NCI-H1092 treated with DMSO at 0.1 percent for 48 hours (cell line): ENCODE data around the gene PKMYT1.
A peak's percentile ranks its signal among the peaks of the same experiment; 100 is the strongest.

ENCODE experiments used
- DNase-seq: peaks from one replicate; lab custom pipeline; 2025; lab: John Stamatoyannopoulos, UW

The PKMYT1 gene

GRCh38 chr16:2996298-2996697, 16.1 kb upstream of the PKMYT1 start:
- no peak for DNase-seq

- no peak for DNase-seq
Measured at GRCh38 chr16:2992383-2993081, 12.3 kb upstream of the PKMYT1 start.

- no peak for DNase-seq
Measured at GRCh38 chr16:2991566-2992261, 11.5 kb upstream of the PKMYT1 start.

- DNase-seq: no peak
Measured at GRCh38 chr16:2990891-2991290, 10.6 kb upstream of the PKMYT1 start.

GRCh38 chr16:2988590-2989099, 8.4 kb upstream of the PKMYT1 start:
- DNase-seq: no peak

- no peak for DNase-seq
Measured at GRCh38 chr16:2987833-2988232, 7.6 kb upstream of the PKMYT1 start.

GRCh38 chr16:2987286-2987685, 7.0 kb upstream of the PKMYT1 start:
- no peak for DNase-seq

- DNase-seq: no peak
Measured at GRCh38 chr16:2986623-2987188, 6.5 kb upstream of the PKMYT1 start.

- DNase-seq: no peak
Measured at GRCh38 chr16:2985893-2986355, 5.7 kb upstream of the PKMYT1 start.

- DNase-seq: no peak
Measured at GRCh38 chr16:2985462-2985861, 5.2 kb upstream of the PKMYT1 start.

- peak; percentile 69 for DNase-seq
Measured at GRCh38 chr16:2983706-2984136, 3.5 kb upstream of the PKMYT1 start.

- DNase-seq: no peak
Measured at GRCh38 chr16:2982402-2982801, 2.2 kb upstream of the PKMYT1 start.

GRCh38 chr16:2981899-2982250, 1.6 kb upstream of the PKMYT1 start:
- DNase-seq: no peak

- DNase-seq: no peak
Measured at GRCh38 chr16:2981177-2981898, 1.1 kb upstream of the PKMYT1 start.

GRCh38 chr16:2979669-2980226, 498 bp downstream of the PKMYT1 start:
- DNase-seq: no peak

GRCh38 chr16:2977440-2977839, 2.8 kb downstream of the PKMYT1 start:
- DNase-seq: peak; percentile 95

- no peak for DNase-seq
Measured at GRCh38 chr16:2976673-2977072, 3.6 kb downstream of the PKMYT1 start.

- DNase-seq: peak; percentile 45
Measured at GRCh38 chr16:2976201-2976600, 4.0 kb downstream of the PKMYT1 start.

GRCh38 chr16:2975161-2975795, 5.0 kb downstream of the PKMYT1 start:
- DNase-seq: no peak

- DNase-seq: no peak
Measured at GRCh38 chr16:2974319-2975056, 5.8 kb downstream of the PKMYT1 start.
